Liver (tissue), 9 donors: ENCODE measurements around the gene IGF2R. TPM values are rescaled to one million over a fixed set of nuclear protein-coding genes. Genes with fewer than 3 reads are reported as not detected.

Source experiments
- DNase-seq: peaks from one replicate; pipeline ENCODE4 v3.0.0-alpha.2; 2017; ENCODE audit warnings: low spot score
- H3K27ac ChIP-seq, 2 donors: one replicate each; pipeline ENCODE4 v1.7.0; 2013; ENCODE audit warnings: inconsistent platforms in 2 of 2, low read length in 2 of 2, control low read depth in 1 of 2, low read depth in 1 of 2, mild to moderate bottlenecking in 1 of 2
- H3K27me3 ChIP-seq, 4 donors: one replicate each; pipeline versions ENCODE4 v1.6.1 to v1.7.0; 2013; ENCODE audit warnings: low read length in 3 of 4, inconsistent platforms in 1 of 4, mild to moderate bottlenecking in 1 of 4, moderate library complexity in 1 of 4; ENCODE audit not compliant: control insufficient read depth in 4 of 4, insufficient read depth in 4 of 4
- H3K36me3 ChIP-seq, 4 donors: one replicate each; pipeline versions ENCODE4 v1.6.1 to v1.7.0; 2013; ENCODE audit warnings: low read length in 3 of 4, mild to moderate bottlenecking in 3 of 4, low read depth in 1 of 4, moderate library complexity in 1 of 4; ENCODE audit not compliant: control insufficient read depth in 4 of 4, insufficient read depth in 3 of 4
- H3K4me1 ChIP-seq, 4 donors: one replicate each; pipeline versions ENCODE4 v1.6.1 to v1.7.0; 2013; ENCODE audit warnings: low read length in 3 of 4, mild to moderate bottlenecking in 3 of 4, moderate library complexity in 1 of 4; ENCODE audit not compliant: control insufficient read depth in 4 of 4, insufficient read depth in 4 of 4
- H3K4me3 ChIP-seq, 3 donors: one replicate each; pipeline versions ENCODE4 v1.6.1 to v1.7.0; 2013; ENCODE audit warnings: low read length in 3 of 3, control low read depth in 1 of 3, low read depth in 1 of 3, mild to moderate bottlenecking in 1 of 3
- H3K9ac ChIP-seq, 2 donors: one replicate each; pipeline ENCODE4 v1.7.0; 2013; ENCODE audit warnings: low read length in 2 of 2, mild to moderate bottlenecking in 2 of 2, moderate library complexity in 2 of 2, control low read depth in 1 of 2, low read depth in 1 of 2
- H3K9me3 ChIP-seq, 4 donors: one replicate each; pipeline versions ENCODE4 v1.6.1 to v1.7.0; 2013; ENCODE audit warnings: low read length in 3 of 4; ENCODE audit not compliant: control insufficient read depth in 4 of 4
- CTCF ChIP-seq: fragments of 150-350 bp; IDR thresholded peaks from 2 replicates; pipeline ENCODE4 v1.5.1; 2017; ENCODE audit warnings: improper control_type of control experiment, low read depth, low read length; ENCODE audit not compliant: missing input control
- FOXA1 ChIP-seq: IDR thresholded peaks from 2 replicates; pipeline ENCODE4 v1.6.1; 2016; ENCODE audit warnings: antibody characterized with exemption
- FOXA2 ChIP-seq: IDR thresholded peaks from 2 replicates; pipeline ENCODE4 v1.6.1; 2016; ENCODE audit warnings: antibody characterized with exemption
- GABPA ChIP-seq, 2 donors: IDR thresholded peaks in 1 of 2; conservative IDR thresholded peaks in 1 of 2; 2 replicates each; pipeline ENCODE4 v1.6.1; 2016; ENCODE audit warnings: antibody characterized with exemption in 2 of 2, mild to moderate bottlenecking in 1 of 2, moderate library complexity in 1 of 2
- HNF4A ChIP-seq, 2 donors: conservative IDR thresholded peaks; 2 replicates each; pipeline ENCODE4 v1.6.1; 2016; ENCODE audit warnings: antibody characterized with exemption in 2 of 2, mild to moderate bottlenecking in 2 of 2
- HNF4G ChIP-seq: IDR thresholded peaks from 2 replicates; pipeline ENCODE4 v1.6.1; 2016; ENCODE audit warnings: antibody characterized with exemption
- JUND ChIP-seq, 2 donors: IDR thresholded peaks; 2 replicates each; pipeline ENCODE4 v1.6.1; 2016; ENCODE audit warnings: antibody characterized with exemption in 2 of 2
- NR2F2 ChIP-seq: IDR thresholded peaks from 2 replicates; pipeline ENCODE4 v1.6.1; 2016; ENCODE audit warnings: antibody characterized with exemption
- RAD21 ChIP-seq, 2 donors: IDR thresholded peaks; 2 replicates each; pipeline ENCODE4 v1.6.1; 2016; ENCODE audit warnings: antibody characterized with exemption in 2 of 2, mild to moderate bottlenecking in 2 of 2
- REST ChIP-seq: IDR thresholded peaks from 2 replicates; pipeline ENCODE4 v1.6.1; 2016; ENCODE audit warnings: antibody characterized with exemption, mild to moderate bottlenecking
- RXRA ChIP-seq, 2 donors: IDR thresholded peaks; 2 replicates each; pipeline ENCODE4 v1.6.1; 2017 to 2018; ENCODE audit warnings: antibody characterized with exemption in 2 of 2, mild to moderate bottlenecking in 1 of 2
- SP1 ChIP-seq: IDR thresholded peaks from 2 replicates; pipeline ENCODE4 v1.6.1; 2018; ENCODE audit warnings: antibody characterized with exemption, mild to moderate bottlenecking
- YY1 ChIP-seq: IDR thresholded peaks from 2 replicates; pipeline ENCODE4 v1.6.1; 2016; ENCODE audit warnings: antibody characterized with exemption, mild to moderate bottlenecking
- WGBS: extraction: QIAGEN DNeasy Blood & Tissue Kit; methylation state at CpG from one replicate; pipeline ENCODE4 v1.1.7; 2013; 5-methylcytosine and 5-hydroxymethylcytosine counted together
- polyA plus RNA-seq, 2 donors: library from polyadenylated mRNA; stranded (reverse) in 1 of 2; unstranded in 1 of 2; fragments of 200-250 nt in 1 of 2; fragments of >200 nt in 1 of 2; fragmentation: Nextera tagmentation in 1 of 2; extraction: Ambion mirVana in 1 of 2; gene quantifications; one replicate each; pipeline versions ENCODE4 v1.2.1 to v1.2.3, GENCODE V29; 2013 to 2015
- total RNA-seq, 2 donors: library from RNA; depleted of rRNA; stranded (reverse); fragments of >200 nt; gene quantifications; one replicate each; pipeline ENCODE4 v1.2.3, GENCODE V29; 2014
- TF ChIP-seq, protein P1 (sequence below): IDR thresholded peaks from 2 replicates; pipeline ENCODE4 v1.6.1; 2016; ENCODE audit warnings: antibody characterized with exemption
- TF ChIP-seq, protein P2 (sequence below): IDR thresholded peaks from 2 replicates; pipeline ENCODE4 v1.6.1; 2016; ENCODE audit warnings: antibody characterized with exemption
- TF ChIP-seq, protein P3 (sequence below): IDR thresholded peaks from 2 replicates; pipeline ENCODE4 v1.6.1; 2016; ENCODE audit warnings: antibody characterized with exemption
- donor health status: healthy.
- donor health status: healthy.
- donor health status: healthy.
- donor health status: healthy.
- donor health status: healthy.

The IGF2R gene
- total and polyA plus RNA-seq, 4 donors, result 16.6 to 84.9 (median 45.7) TPM

GRCh38 chr6:159980474-159980873 is 11.6 kb downstream of the IGF2R start:
- H3K36me3 ChIP-seq, result no peaks in the 10 kb centered on the region
- no peak overlapping the region for H3K4me3 ChIP-seq
- no peak overlapping the region for H3K27ac ChIP-seq
- 97% methylated on average over 5 of the region's 5 CpGs for WGBS
- H3K9me3 ChIP-seq, result no peaks in the 10 kb centered on the region
- no peak for DNase-seq
- H3K9ac ChIP-seq, result no peak overlapping the region
- H3K27me3 ChIP-seq, result no peaks in the 10 kb centered on the region
- peaks cover 8 to 65% (median 42%) of the 10 kb centered on the region in 4 donors for H3K4me1 ChIP-seq
- no peak for TF ChIP-seq HNF4G
- TF ChIP-seq RXRA (IDR thresholded peaks at IDR 0.05), result no peak

GRCh38 chr6:159981071-159981402 is 12.2 kb downstream of the IGF2R start:
- Histone ChIP-seq H3K9me3 (no peaks in the 10 kb centered on the region), H3K27ac (peak overlapping the region; percentile 57 to 73), H3K4me3 (no peak overlapping the region), H3K27me3 (no peaks in the 10 kb centered on the region), H3K4me1 (peaks cover 8 to 66% (median 42%) of the 10 kb centered on the region in 4 donors), H3K9ac (no peak overlapping the region), H3K36me3 (no peaks in the 10 kb centered on the region)
- DNase-seq, result no peak
- TF ChIP-seq HNF4A (conservative IDR thresholded peaks at IDR 0.05) (no peak), FOXA1 (no peak), YY1 (no peak), RAD21 (IDR thresholded peaks at IDR 0.05) (no peak), RXRA (IDR thresholded peaks at IDR 0.05) (no peak), REST (no peak)
- TF ChIP-seq, protein P1, sequence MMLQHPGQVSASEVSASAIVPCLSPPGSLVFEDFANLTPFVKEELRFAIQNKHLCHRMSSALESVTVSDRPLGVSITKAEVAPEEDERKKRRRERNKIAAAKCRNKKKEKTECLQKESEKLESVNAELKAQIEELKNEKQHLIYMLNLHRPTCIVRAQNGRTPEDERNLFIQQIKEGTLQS, result no peak
- TF ChIP-seq, protein P2, sequence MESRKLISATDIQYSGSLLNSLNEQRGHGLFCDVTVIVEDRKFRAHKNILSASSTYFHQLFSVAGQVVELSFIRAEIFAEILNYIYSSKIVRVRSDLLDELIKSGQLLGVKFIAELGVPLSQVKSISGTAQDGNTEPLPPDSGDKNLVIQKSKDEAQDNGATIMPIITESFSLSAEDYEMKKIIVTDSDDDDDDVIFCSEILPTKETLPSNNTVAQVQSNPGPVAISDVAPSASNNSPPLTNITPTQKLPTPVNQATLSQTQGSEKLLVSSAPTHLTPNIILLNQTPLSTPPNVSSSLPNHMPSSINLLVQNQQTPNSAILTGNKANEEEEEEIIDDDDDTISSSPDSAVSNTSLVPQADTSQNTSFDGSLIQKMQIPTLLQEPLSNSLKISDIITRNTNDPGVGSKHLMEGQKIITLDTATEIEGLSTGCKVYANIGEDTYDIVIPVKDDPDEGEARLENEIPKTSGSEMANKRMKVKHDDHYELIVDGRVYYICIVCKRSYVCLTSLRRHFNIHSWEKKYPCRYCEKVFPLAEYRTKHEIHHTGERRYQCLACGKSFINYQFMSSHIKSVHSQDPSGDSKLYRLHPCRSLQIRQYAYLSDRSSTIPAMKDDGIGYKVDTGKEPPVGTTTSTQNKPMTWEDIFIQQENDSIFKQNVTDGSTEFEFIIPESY, result no peak
- TF ChIP-seq, protein P3, sequence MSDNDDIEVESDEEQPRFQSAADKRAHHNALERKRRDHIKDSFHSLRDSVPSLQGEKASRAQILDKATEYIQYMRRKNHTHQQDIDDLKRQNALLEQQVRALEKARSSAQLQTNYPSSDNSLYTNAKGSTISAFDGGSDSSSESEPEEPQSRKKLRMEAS, result no peak
- WGBS, result 92% methylated on average over 6 of the region's 6 CpGs

DNA sequence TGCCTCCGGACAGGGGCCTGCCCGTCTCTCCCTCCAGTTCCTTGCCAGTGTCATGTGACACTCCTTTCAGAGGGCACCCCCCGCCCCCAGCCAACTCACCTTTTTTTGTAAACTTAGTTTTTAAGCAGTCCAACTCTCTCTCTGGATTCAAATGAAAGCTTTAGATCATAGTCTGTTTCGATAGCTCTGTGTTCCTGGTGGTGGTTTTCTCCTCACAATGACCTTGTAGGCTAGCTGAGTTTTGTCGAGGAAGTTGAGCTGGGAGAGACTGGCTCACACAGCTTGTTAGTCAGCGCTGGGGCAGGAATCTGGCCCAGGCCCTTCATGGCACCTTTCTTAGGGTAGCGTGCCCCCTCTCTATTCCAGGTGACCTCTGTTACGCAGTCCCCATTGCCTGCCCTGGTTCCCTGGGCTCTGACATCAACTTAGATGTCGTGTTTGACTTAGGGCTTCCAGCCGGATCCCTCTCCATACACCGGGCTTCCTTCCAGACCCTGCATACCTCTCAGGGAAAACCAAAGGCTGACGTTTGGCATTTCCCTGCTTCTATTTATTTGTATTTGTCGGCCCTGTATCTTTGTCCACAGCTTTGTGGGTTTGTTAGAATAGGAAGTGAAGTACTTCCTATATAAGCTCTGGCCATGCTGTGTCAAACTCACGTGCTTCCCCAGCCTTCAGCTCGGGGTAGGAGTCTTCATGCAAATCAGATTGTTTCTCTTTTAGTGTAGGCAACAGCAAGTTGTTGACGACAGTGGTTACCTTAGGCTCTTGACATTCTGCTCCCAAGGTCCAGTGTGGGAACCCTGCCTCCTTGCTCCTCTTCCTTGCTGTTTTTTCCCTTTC is 12.7 kb downstream of the IGF2R start:
- Histone ChIP-seq H3K4me1 (peaks cover 8 to 68% (median 42%) of the 10 kb centered on the region in 4 donors), H3K4me3 (no peak overlapping the region), H3K9me3 (no peaks in the 10 kb centered on the region), H3K36me3 (no peaks in the 10 kb centered on the region), H3K27me3 (no peaks in the 10 kb centered on the region), H3K9ac (peak overlapping the region; percentile 1 to 23), H3K27ac (peak overlapping the region; percentile 57 to 73)
- 38% methylated on average over 16 of the region's 16 CpGs for WGBS
- DNase-seq, result no peak
- TF ChIP-seq JUND (IDR thresholded peaks at IDR 0.05), result peak in 1 of 2 donors; percentile 8
- TF ChIP-seq, protein P2, result peak; percentile 15
- no peak for TF ChIP-seq HNF4A (conservative IDR thresholded peaks at IDR 0.05)
- TF ChIP-seq SP1, result peak; percentile 10
- no peak for TF ChIP-seq YY1
- TF ChIP-seq RXRA (IDR thresholded peaks at IDR 0.05), result peak in 1 of 2 donors; percentile 14
- TF ChIP-seq GABPA (IDR thresholded peaks at IDR 0.05 in 1 of 2, conservative IDR thresholded peaks at IDR 0.05 in 1 of 2), result no peak
- TF ChIP-seq NR2F2, result peak; percentile 10
- TF ChIP-seq CTCF, result no peak
- TF ChIP-seq, protein P1, result no peak
- TF ChIP-seq RAD21 (IDR thresholded peaks at IDR 0.05), result no peak
- TF ChIP-seq FOXA2, result no peak
- TF ChIP-seq HNF4G, result no peak
